ENCODE results near the gene OTUD5.

OTUD5 gene

GRCh38 chrX:48927736-48928382 lies 29.5 kb downstream of the OTUD5 start:
- no peak for DNase-seq (ENCODE audit: extremely low read depth, low read depth)
- H3K4me3 ChIP-seq (replicated peaks; ENCODE audit: low read depth, low read length), result no peak overlapping the region
- TF ChIP-seq CTCF (IDR thresholded peaks at IDR 0.05; ENCODE audit: low read depth, low read length, missing control alignments), result no peak

- DNase-seq (ENCODE audit: extremely low read depth, low read depth), result no peak
- H3K4me3 ChIP-seq (replicated peaks; ENCODE audit: low read depth, low read length), result no peak overlapping the region
- no peak for TF ChIP-seq CTCF (IDR thresholded peaks at IDR 0.05; ENCODE audit: low read depth, low read length, missing control alignments)
These were observed 30.3 kb downstream of the OTUD5 start for GRCh38 chrX:48927123-48927522.

- DNase-seq (ENCODE audit: extremely low read depth, low read depth), result no peak
- no peak for TF ChIP-seq CTCF (IDR thresholded peaks at IDR 0.05; ENCODE audit: low read depth, low read length, missing control alignments)
- no peak overlapping the region for H3K4me3 ChIP-seq (replicated peaks; ENCODE audit: low read depth, low read length)
These were observed 33.1 kb downstream of the OTUD5 start for GRCh38 chrX:48924270-48924669.

- no peak overlapping the region for H3K4me3 ChIP-seq (replicated peaks; ENCODE audit: low read depth, low read length)
- TF ChIP-seq CTCF (IDR thresholded peaks at IDR 0.05; ENCODE audit: low read depth, low read length, missing control alignments), result no peak
- no peak for DNase-seq (ENCODE audit: extremely low read depth, low read depth)
These were observed 33.6 kb downstream of the OTUD5 start for GRCh38 chrX:48923771-48924170.

- no peak for TF ChIP-seq CTCF (IDR thresholded peaks at IDR 0.05; ENCODE audit: low read depth, low read length, missing control alignments)
- DNase-seq (ENCODE audit: extremely low read depth, low read depth), result no peak
- H3K4me3 ChIP-seq (replicated peaks; ENCODE audit: low read depth, low read length), result no peak overlapping the region
These were observed 36.7 kb downstream of the OTUD5 start for GRCh38 chrX:48920718-48921104.

- H3K4me3 ChIP-seq (replicated peaks; ENCODE audit: low read depth, low read length), result no peak overlapping the region
- TF ChIP-seq CTCF (IDR thresholded peaks at IDR 0.05; ENCODE audit: low read depth, low read length, missing control alignments), result no peak
- DNase-seq (ENCODE audit: extremely low read depth, low read depth), result no peak
These were observed 37.3 kb downstream of the OTUD5 start for GRCh38 chrX:48919947-48920717.

All from HFF-Myc (cell line).